Measurements from ENCODE around the gene DSCAML1.

DNA sequence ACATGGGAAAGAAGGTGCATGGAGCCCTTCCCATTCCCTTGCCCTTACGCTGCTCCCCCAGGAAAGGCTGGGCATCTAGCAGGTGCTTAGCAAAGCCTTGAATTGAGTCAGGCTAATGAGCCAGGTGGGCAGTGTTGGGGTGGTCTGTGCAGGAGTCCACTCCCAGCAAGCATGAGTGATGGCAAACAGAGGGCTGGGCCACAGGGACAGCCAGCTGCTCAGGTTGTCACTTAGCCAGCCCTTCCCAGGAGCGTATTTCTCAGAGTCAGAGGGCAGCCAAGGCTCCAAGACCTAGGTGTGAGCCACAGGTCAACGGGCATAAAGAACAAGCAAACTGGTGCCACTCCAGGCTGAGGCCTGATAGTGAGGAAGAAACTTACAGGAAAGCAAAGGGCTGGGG lies 149.8 kb downstream of the DSCAML1 start:
- TF ChIP-seq SMAD2 (IDR thresholded peaks at IDR 0.05; ENCODE audit: low read depth, low read length), result no peak
- TF ChIP-seq, protein P1, sequence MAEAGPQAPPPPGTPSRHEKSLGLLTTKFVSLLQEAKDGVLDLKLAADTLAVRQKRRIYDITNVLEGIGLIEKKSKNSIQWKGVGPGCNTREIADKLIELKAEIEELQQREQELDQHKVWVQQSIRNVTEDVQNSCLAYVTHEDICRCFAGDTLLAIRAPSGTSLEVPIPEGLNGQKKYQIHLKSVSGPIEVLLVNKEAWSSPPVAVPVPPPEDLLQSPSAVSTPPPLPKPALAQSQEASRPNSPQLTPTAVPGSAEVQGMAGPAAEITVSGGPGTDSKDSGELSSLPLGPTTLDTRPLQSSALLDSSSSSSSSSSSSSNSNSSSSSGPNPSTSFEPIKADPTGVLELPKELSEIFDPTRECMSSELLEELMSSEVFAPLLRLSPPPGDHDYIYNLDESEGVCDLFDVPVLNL (CRISPR knock-in tag; IDR thresholded peaks at IDR 0.05; ENCODE audit: low read depth), result no peak
- TF ChIP-seq ZNF184 (CRISPR knock-in tag; IDR thresholded peaks at IDR 0.05), result no peak
- no peak for TF ChIP-seq EGR1 (conservative IDR thresholded peaks at IDR 0.05)
- TF ChIP-seq, protein P2, sequence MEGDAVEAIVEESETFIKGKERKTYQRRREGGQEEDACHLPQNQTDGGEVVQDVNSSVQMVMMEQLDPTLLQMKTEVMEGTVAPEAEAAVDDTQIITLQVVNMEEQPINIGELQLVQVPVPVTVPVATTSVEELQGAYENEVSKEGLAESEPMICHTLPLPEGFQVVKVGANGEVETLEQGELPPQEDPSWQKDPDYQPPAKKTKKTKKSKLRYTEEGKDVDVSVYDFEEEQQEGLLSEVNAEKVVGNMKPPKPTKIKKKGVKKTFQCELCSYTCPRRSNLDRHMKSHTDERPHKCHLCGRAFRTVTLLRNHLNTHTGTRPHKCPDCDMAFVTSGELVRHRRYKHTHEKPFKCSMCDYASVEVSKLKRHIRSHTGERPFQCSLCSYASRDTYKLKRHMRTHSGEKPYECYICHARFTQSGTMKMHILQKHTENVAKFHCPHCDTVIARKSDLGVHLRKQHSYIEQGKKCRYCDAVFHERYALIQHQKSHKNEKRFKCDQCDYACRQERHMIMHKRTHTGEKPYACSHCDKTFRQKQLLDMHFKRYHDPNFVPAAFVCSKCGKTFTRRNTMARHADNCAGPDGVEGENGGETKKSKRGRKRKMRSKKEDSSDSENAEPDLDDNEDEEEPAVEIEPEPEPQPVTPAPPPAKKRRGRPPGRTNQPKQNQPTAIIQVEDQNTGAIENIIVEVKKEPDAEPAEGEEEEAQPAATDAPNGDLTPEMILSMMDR (IDR thresholded peaks at IDR 0.05 in 2 of 3, conservative IDR thresholded peaks at IDR 0.05 in 1 of 3; ENCODE audit: insufficient read depth in 2 of 3, low read depth in 1 of 3, low read length in 3 of 3), result no peak
- TF ChIP-seq, protein P3, sequence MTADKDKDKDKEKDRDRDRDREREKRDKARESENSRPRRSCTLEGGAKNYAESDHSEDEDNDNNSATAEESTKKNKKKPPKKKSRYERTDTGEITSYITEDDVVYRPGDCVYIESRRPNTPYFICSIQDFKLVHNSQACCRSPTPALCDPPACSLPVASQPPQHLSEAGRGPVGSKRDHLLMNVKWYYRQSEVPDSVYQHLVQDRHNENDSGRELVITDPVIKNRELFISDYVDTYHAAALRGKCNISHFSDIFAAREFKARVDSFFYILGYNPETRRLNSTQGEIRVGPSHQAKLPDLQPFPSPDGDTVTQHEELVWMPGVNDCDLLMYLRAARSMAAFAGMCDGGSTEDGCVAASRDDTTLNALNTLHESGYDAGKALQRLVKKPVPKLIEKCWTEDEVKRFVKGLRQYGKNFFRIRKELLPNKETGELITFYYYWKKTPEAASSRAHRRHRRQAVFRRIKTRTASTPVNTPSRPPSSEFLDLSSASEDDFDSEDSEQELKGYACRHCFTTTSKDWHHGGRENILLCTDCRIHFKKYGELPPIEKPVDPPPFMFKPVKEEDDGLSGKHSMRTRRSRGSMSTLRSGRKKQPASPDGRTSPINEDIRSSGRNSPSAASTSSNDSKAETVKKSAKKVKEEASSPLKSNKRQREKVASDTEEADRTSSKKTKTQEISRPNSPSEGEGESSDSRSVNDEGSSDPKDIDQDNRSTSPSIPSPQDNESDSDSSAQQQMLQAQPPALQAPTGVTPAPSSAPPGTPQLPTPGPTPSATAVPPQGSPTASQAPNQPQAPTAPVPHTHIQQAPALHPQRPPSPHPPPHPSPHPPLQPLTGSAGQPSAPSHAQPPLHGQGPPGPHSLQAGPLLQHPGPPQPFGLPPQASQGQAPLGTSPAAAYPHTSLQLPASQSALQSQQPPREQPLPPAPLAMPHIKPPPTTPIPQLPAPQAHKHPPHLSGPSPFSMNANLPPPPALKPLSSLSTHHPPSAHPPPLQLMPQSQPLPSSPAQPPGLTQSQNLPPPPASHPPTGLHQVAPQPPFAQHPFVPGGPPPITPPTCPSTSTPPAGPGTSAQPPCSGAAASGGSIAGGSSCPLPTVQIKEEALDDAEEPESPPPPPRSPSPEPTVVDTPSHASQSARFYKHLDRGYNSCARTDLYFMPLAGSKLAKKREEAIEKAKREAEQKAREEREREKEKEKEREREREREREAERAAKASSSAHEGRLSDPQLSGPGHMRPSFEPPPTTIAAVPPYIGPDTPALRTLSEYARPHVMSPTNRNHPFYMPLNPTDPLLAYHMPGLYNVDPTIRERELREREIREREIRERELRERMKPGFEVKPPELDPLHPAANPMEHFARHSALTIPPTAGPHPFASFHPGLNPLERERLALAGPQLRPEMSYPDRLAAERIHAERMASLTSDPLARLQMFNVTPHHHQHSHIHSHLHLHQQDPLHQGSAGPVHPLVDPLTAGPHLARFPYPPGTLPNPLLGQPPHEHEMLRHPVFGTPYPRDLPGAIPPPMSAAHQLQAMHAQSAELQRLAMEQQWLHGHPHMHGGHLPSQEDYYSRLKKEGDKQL (CRISPR knock-in tag; IDR thresholded peaks at IDR 0.05; ENCODE audit: borderline replicate concordance), result no peak
- no peak for TF ChIP-seq ZNF24 (IDR thresholded peaks at IDR 0.05)

Measured in K562 (cell line).